ENCODE measurements around the gene NXN.
"Not testable (repeated sequence)": the region's sequence is repeated elsewhere in the genome, so short reads cannot be mapped to it uniquely, and the experiment has no call there.

NXN gene

DNA sequence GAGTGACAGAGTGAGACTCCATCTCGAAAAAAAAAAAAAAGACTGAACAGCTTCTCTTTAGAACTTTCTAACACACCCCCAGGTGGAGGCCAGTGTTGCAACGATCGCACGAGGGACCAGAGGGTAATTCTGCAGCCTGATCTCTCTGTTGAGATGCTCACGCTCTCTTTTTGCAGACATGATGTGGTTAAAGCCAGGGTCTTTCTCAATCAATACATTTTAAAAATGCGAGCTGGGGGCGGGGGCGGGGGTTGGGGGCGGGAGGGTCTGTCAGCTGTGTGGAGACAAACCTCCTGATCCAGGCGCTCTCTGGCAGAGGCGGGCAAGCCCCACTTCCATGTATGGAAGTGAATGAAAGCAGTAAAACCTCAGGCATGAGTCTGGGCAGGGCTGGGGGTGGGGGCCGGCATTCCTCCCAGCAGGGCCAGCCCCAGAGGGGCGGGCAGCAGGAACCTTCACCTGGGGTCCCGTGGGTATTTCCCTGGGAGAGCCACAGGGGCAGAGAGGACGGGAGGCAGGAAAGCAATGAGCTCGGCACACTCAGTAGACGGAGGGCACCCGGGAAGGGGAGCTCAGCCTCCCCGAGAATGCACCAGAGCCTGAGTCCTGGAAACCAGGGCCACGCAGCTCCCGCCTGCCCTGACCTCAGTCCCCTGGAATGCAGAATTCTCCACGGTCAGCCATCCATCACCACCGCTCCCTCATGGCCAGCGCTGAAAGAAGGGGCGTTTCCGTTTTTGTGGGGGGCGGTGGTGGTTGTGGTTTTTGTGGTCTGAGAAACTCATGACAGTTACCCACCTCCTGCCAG, 28.0 kb downstream of the NXN start:
- DNase-seq, result no peak

DNA sequence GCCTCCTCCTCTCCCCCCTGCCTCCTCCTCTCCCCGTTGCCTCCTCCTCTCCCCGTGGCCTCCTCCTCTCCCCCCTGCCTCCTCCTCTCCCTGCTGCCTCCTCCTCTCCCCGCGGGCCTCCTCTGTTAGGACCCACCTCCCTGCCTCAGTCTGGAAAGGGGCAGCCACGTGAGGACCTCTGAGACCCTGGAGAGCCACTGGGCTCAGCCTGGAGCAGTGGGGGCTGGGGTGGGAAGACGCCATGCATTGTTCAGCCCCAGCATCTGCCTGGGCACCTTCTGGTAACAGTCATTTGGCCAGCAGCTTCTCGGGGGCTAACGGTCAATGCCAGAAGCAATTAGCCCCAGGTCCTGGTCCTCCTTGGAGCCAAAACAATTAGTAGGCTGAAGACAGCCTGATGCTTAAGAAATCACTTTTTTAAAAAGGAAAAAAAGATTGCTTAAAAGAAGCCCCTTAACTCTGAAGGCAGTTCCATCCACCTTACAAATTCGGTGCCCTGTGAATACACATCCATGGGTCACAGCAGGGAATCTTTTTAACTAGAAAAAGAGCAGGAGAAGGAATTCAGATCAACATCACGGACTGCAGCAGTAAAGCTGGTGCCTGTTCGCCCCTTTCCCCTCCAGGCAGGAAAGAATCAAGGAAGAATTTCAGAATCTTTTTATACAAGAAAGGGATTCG, 29.8 kb downstream of the NXN start:
- DNase-seq, result no peak

DNA sequence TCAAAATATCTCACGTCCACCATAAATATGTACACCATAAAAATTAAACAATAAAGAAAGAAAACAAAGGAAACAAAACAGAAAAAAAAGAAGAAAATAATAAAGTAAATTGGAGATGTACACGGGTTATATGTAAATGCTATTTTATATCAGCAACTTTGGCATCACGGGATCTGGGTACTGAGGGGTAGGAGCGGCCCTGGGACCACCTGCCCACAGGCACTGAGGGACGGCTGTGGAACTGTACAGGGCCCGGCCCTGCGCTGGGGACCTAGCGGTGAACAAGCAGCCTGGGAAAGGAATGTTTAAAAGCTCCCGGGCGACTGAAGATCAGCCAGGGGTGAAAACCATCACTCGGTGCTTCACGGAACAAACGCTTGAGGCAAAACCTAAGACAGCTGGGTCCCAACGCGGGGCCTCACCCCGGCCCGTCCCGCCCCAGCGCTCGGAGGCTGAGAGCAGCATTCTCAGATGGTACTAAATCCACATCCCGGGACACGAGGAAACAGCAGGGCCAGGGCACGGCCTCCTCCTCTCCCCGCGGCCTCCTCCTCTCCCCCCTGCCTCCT, 31.2 kb downstream of the NXN start:
- no peak for DNase-seq

DNA sequence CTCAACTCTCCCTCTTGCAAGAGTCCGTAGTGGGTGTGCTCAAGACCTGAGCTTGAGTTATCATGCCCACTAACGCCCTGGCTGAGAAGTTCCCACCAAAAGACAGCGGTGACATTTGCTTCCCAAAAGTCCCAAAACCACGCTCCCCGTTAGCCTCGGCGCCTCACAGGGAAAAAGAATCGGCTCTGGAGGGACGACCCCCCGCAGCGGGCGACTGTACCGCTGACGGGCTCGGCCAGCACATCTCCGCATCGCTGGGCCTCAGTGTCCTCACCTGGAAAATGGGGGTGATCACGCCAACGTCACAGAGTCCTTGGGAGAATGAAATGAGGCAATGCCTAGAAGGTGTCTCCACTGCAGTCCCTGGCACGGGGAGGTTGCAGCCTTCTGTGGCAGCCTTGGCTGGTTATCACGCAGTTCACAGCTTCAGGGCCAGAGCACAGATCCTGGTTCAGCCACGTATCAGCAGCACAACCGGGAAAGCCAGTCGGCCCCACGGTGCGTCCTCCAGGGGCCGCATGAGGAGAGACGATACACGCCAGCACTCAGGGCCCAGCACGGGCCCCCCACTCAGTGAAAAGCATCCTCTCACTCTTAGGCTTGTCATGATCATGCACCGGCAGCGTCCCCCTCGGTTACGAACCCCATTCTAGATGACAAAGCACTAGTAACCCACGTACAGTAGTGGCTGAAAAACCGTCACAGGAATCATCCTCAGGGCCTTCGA, 32.9 kb downstream of the NXN start:
- no peak for DNase-seq

DNA sequence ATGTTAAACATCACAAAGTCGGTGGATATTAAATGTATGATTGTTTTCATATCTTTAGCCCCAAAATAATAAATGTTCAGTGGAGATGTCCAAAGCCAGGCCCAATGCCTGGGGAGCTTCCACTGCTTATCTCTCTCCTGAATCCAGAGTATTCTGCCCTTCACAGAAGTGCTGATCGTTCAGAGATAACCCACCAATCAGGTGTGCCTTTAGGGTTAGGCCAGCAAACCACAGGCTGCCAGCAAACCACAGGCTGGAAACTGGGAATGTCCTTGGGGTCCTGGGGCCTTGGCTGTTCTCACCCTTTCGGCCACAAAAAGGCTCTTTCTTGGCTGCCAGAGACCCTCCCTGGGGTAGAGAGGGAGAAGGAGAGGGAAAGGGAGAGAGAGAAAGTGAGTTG, 33.9 kb downstream of the NXN start:
- no peak for DNase-seq

DNA sequence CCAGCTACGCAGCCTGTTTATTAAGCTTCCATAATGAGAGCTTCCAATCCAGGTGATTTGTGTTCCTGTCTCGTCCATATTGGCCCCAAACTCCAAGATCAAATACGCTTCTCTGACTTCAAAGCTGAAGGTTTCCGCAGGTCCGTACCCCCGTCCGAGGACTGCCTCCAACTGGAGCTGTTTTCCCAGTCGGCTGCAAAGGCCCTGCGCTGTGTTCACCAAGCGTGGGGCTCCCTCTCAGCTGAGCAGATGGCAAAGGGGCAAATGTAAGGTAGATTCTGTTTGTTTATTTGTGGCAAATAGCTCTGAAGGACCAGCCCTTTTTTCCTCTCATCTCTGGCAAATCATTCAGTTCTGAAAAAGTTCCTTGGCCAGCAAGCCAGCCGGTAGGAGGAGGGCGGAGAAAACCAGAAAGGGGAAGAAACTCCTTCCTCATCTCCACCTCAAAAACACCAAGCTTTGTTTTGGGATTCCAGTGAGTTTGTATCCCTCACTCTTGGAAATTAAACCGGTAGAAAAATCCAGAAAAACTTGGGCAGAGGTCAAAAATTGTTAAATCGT, 35.2 kb downstream of the NXN start:
- DNase-seq, result no peak

DNA sequence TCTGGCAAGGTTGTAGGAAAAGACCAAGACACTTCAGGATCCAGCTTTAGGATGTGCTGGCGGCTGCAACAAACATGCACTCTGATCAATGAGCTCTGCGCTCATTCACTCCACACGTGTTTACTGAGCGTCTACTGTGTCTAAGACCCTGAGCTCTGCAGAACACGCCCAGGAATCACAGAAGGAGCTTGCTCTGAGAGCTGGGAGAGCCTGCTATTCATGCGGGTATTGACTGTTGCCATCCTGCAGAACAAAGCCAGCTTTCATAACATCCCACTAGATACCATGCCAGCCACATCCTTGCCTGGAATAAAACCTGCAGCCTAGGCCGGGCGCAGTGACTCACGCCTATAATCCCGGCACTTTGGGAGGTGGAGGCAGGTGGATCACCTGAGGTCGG, 44.1 kb downstream of the NXN start:
- DNase-seq, result no peak

DNA sequence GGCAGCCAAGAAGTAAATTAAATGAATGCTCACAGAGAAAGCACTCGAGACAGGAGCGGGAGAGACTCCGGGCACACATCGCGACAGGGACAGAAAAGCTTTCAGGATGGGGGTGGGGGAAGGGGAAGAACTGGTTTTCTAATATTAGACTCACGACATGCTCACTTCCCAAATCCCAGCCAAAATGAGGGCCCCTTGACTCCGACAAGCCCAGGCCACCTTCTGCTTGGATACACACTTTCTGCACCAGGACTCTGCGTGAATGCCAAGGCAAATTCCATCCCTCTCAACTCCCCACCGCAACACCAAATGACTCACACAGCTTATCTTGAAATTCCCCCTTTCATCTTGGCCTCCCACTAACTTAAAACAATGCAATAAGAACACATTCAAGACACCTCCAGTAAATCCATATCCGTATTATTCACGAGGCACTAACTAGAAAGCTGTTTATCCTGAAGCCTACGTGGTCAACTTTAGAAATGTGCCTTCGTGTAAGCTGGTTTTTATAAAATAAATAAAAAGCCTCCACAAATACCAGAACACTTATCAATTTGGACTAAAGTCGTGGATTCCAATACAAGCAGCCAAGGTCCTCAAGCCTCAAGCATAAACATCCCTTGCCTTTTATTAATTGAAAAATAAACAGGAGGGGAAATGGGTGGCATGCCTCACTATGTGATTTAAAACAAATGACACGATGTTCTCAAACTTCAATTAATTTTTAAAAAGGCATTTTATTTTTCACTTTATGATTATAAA, 46.1 kb downstream of the NXN start:
- DNase-seq, result no peak

DNA sequence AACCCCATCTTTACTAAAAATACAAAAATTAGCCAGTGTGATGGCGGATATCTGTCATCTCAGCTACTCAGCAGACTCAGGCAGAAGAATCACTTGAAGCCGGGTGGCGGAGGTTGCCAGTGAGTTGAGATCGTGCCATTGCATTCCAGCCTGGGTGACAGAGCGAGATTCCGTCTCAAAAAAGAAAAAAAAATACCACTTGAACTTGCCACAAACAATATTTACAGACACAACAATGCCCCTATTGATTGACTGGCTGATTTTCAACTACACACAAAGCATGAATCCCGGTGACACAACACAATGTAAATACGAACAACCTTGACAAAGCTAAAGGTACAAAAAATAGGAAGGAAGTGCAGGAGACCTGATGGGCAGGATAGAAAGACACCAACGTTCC, 49.3 kb downstream of the NXN start:
- DNase-seq, result no peak

DNA sequence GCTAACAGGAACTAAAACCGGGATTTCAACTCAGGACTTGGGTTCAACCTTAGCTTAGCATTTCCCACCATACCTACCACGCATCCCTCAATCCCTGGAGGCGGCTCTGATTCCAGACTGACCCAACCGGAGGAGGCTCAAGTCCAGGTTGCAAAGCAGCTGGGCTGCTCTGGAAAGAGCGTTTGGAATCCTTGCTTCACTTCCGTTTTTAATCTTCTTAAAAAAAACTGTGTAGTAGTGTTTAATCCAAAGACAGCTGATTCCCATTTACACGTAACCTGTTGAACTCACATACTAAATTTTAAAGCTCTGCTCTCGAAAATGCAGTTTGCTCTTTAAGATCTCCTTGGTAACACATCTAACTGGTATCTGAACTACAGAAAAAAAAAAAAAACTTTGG, 50.0 kb downstream of the NXN start:
- no peak for DNase-seq

DNA sequence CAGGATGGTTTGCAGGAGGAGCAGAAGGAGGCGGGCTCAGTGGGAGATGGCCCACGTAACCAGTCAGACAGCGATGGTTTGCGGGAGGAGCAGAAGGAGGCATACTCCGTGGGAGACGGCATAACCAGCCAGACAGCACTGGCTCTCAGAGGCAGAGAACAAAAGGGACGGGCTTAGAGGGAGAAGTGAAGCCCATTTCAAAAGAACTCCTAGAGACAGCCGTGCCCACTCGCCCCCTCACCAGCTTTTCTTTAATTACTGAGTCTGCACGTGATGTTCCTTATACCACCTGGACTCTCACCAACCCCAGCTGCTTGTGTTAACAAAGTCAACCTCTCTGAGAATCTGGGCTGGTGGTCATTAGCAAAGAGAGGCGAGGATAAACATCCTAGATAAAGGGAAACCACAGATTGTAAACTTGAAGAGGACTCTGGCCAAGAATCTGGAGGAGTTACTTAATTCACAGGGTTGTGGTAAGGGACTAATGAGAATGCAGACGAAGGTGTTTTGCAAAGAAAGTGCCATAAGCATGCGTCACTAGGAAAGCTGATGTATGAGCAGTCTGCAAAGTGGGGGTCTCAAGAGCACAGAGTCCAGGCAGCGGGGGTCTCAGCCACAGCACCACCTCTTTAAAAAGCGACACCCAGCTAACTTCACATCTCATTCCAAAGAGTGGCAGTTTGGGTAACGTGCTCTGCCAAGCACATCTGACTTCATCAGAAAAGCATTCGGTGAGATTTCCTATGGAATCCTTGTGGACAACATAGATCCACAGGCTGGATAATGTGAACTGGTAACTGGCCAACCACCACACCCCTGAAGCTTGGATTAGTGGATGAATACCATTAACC, 51.7 kb downstream of the NXN start:
- DNase-seq, result no peak

DNA sequence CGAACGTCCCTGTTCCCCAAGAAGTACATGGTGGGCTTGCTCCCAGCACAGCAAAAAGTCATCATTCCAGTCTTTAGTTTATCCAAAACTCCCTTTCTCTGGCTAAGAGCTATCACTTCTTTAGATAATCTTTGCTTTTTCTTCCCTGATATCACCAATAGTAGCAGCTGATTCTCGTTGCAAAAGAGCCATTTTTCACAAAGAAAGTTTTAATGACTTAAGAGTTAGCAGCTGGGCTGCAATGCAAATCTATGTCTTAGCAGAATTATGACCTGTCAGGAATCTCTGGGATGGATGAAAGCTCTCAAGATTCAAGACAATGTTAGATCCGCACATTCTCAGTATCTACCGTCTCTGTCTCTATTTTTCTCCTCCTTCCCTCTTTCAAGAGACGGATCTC, 53.8 kb downstream of the NXN start:
- no peak for DNase-seq

DNA sequence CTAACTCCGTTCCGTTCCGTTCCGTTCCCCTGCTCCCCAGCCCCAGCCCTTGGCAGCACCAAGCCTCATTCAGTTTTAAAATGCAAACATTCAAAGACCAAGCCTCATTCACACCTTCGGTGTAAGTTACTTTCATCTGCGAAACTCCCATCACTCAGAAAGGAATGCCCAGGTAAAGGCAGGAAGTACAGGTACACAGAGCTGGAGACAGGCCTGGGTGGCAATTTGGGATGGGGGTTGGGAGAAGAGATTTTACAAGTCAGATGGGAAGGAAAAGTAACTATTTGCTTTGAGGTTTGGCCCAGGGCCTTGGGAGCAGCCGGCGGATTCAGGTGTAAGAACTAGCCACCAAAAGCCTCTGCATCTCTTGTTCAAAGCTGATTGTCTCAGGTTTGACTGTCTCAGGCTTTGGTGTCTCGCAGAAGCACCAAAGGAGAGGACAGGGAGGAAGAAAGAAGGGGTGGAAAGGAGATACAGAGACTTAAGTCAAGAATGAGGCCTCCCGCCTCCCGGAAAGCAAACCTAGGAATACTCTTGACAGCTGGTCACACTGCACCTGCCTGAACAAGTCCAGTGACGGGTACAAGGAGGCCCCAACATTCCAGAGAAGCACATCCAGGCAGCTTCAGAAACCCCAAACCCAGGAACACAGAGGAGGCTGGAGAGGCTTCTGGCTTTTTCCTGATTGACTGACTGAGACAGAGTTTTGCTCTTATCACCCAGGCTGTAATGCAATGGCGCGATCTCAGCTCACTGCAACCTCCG, 54.7 kb downstream of the NXN start:
- DNase-seq, result no peak

DNA sequence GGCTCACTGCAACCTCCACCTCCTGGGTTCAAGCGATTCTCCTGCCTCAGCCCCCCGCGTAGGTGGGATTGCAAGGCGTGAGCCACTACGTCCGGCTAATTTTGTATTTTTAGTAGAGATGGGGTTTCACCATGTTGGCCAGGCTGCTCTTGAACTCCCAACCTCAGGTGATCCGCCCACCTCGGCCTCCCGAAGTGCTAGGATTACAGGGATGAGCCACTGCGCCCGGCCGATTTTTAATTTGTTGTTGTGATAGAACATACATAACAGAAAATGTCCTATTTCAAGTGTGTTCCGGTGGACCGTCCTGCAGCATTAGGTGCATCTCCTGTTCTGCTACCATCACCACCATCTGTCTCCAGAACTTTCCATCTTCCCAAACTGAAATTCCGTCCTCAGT, 55.3 kb downstream of the NXN start:
- DNase-seq, result not testable (repeated sequence)

DNA sequence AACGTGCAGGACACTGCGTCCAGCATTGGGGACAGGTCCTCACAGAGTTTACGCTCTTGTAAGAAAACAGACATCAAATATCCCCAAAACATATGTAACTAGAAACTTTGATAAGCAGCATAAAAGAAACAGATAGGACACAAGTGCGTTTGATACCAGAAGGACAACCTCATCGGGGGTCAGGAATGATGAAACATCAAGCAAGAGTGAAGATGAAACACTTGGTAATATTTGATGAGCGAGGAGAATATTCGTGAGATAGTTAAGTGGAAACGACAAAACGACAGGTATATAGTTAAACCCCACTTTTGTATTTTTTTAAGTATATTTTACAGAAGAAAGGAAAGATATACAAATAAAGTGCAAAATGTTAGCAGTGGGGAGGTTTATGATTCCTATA, 55.9 kb downstream of the NXN start:
- DNase-seq, result no peak

DNA sequence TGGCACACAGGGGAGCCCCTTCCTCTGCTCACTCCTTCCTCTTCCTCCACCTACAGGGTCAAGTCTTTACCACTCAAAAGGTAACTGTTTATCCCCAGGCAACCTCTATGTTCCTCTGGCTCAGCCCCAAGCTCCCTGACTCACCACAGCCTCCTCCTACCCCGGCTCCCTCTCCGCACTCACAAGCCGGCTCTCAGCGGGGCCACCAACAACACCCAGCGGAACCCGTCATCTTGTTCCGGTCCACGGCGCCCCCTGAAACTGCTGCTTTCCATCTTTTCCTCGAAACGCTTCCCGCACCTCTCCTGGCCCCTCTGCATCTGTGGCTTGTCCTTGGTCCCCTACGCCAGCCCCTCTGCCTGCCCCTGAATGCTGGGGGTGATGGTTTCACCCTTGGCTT, 58.4 kb downstream of the NXN start:
- DNase-seq, result no peak

DNA sequence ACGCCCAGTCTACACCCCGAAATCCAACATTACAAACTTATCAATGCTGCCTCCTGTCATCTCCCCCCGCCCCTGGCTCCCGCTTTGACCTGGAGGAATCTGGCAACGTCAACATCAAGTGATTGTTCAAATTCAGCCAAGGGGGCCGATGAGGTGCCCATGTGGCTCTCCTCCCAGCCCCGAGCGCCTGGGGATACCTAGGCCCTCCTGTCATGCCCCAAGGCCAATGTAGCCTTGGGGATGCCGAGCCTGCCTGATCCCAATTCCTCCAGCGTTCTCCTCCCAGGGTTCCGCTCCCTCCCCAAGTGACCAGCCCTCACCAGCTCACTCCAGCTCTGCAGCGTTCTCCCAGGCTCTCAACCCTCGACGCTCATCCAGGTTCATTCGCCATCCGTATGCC, 59.4 kb downstream of the NXN start:
- DNase-seq, result no peak

DNA sequence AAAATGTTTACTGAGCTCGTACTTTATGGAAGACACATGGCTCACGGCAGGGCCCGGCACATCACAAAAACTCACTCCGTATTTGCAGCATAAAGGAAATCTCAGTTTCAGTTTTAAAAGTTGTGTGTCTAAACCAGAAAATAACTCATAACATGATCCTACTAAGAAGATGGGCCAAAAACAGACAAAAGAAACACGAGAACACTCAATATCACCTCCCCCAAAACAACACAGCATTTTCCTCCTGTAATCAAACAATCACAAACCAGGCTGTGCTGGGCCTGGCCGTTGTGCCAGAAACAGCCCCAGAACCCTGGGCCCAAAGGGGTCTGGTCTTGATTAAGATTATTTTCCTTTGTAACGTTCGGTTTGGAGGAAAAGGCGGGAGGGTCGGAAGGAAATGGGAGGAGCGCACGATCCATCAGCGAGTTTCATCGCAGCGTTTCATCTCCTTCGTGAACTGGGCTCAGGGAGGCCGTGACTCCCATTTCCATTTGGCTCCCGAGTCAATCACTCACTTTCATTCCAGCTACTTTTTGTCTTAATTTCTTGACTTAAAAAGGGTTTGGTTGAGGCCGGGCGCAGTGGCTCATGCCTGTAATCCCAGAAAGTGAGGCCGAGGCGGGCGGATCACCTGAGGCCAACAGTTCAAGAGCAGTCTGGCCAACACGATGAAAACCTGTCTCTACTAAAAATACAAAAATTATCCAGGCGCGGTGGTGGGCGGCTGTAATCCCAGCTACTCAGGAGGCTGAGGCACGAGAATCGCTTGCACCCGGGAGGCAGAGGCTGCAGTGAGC, 61.4 kb downstream of the NXN start:
- DNase-seq, result no peak

DNA sequence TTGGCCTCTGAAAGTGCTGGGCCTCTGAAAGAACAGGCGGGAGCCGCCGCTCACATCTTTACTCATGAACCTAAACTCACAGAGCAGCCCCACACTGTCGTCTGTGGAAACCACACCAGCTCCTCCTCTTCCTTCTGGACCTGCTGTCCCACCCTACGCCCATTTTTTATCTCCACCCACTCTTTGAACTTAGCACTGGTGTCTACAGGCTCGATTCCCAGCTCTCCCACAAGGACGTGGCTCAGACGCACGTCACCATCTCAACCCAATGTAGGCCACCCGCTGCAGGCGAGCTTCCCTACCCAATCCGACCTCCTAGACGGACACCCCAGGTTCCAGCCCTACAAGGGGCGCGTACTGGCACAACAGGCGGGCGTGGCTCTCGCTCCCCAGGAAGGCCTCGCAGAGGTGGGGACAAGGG, 62.2 kb downstream of the NXN start:
- no peak for DNase-seq

DNA sequence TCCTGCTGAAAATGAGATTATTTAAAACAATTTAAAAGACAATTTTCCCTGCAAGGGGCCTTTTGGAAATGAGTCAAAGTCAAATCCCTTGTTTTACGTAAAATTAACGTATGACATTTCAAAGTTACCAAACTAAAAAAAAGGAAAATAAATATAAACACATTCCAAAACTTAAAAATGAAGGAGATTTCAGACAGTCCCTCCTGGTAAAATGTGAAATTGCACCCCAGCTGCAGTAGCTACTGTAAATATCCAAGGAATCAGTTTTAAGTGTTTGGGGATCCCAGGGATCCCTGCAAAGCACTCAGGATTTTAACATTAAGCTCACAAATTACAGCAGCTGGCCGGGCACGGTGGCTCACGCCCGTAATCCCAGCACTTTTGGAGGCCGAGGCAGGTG, 63.3 kb downstream of the NXN start:
- DNase-seq, result no peak

Data from NCI-H1048 (cell line).